ENCODE results near the gene KIAA0040.

KIAA0040 gene

DNA sequence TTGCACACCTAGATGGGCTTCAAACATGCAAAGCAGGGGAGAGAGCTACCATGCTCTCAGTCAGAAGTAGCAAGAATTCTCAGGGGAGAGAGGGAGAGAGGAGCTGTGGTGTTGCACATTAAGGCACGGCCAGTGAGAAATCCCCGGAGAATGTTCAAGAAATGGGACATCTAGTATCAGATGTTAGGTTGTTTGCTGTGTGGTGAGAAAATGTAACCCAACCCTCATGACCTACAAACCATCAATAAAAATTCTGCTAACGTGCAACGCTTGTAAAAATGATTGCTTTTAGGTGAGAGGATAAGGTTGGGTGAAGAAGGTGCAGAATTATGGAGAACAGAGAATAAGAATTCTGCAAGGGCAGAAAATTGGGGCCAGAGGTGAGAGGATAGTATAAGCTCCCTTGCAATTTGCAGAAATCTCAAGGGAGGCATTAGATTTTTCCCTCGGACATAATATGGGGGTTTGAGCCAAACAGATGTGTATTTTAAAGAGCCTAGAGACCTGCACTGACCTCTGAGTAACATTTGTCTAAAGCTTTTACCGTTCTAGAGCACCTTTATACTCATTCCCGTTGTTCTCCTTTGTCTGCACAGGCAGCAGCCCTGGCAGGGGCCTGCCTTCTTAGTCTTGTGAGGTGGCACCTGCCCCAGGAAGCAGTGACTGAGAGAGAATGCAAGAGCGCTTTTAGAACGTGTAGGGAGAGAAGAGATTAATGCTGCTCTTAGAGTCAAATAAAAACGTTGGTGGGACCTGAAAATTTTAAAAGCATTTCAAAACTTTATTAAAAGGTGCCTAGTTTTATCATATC is 25.4 kb upstream of the KIAA0040 start:
- no peak overlapping the region for H3K27ac ChIP-seq (ENCODE audit: low read depth, low read length)
- H3K4me3 ChIP-seq (ENCODE audit: low read depth, low read length), result no peak overlapping the region
- no peaks in the 10 kb centered on the region for H3K36me3 ChIP-seq (ENCODE audit: insufficient read depth, low read length)
- no peaks in the 10 kb centered on the region for H3K27me3 ChIP-seq (ENCODE audit: insufficient read depth, low read length)
- no peaks in the 10 kb centered on the region for H3K4me1 ChIP-seq (ENCODE audit: control insufficient read depth, insufficient read depth, low read length, unreplicated experiment)
- no peak overlapping the region for H2AFZ ChIP-seq (ENCODE audit: low read length, unreplicated experiment)
- H3K79me2 ChIP-seq (ENCODE audit: control insufficient read depth, insufficient read depth, low read length, unreplicated experiment), result no peaks in the 10 kb centered on the region

DNA sequence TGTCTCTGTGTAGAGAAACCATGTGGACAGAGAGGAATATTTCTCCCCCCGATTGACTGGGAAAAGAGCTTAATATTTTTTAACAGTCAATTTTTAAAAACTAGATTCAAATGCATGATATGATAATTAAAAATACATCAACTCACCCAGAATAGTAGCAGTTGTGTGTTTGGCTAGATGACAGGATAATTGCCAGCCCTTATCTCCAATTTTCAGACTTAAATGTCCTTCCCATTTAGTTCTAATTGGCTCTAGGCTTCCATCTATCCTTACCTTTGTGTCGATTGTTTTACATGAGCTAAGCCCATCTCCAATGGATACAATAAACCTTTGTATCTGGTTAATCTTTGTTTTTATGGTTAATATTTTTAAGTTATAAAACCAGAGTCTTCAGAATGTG is 23.9 kb upstream of the KIAA0040 start:
- Histone ChIP-seq H3K36me3 (ENCODE audit: insufficient read depth, low read length) (no peaks in the 10 kb centered on the region), H3K4me1 (ENCODE audit: control insufficient read depth, insufficient read depth, low read length, unreplicated experiment) (no peaks in the 10 kb centered on the region), H3K4me3 (ENCODE audit: low read depth, low read length) (no peak overlapping the region), H3K27ac (ENCODE audit: low read depth, low read length) (no peak overlapping the region), H3K27me3 (ENCODE audit: insufficient read depth, low read length) (no peaks in the 10 kb centered on the region), H2AFZ (ENCODE audit: low read length, unreplicated experiment) (no peak overlapping the region), H3K79me2 (ENCODE audit: control insufficient read depth, insufficient read depth, low read length, unreplicated experiment) (no peaks in the 10 kb centered on the region)

DNA sequence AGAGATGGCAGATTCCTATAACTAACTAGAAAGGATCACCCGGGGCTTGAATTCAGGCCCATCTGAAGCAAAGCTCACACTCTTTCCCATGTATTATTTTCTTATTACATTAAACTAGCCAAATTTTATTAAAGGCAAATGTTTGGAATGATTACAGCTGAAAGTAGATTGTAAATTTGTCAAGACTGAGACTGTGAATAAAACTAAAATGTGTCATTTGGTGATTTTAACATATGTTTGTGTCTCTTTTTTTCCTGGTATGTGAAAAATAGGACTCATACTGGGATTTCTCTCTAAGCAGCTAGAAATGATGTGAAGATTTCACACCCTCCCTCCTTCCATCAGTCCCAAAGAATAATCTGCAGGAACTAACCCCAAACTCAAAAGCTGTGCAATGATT is 19.1 kb upstream of the KIAA0040 start:
- Histone ChIP-seq H2AFZ (ENCODE audit: low read length, unreplicated experiment) (no peak overlapping the region), H3K4me3 (ENCODE audit: low read depth, low read length) (no peak overlapping the region), H3K4me1 (ENCODE audit: control insufficient read depth, insufficient read depth, low read length, unreplicated experiment) (no peaks in the 10 kb centered on the region), H3K27me3 (ENCODE audit: insufficient read depth, low read length) (no peaks in the 10 kb centered on the region), H3K79me2 (ENCODE audit: control insufficient read depth, insufficient read depth, low read length, unreplicated experiment) (no peaks in the 10 kb centered on the region), H3K36me3 (ENCODE audit: insufficient read depth, low read length) (no peaks in the 10 kb centered on the region), H3K27ac (ENCODE audit: low read depth, low read length) (no peak overlapping the region)

DNA sequence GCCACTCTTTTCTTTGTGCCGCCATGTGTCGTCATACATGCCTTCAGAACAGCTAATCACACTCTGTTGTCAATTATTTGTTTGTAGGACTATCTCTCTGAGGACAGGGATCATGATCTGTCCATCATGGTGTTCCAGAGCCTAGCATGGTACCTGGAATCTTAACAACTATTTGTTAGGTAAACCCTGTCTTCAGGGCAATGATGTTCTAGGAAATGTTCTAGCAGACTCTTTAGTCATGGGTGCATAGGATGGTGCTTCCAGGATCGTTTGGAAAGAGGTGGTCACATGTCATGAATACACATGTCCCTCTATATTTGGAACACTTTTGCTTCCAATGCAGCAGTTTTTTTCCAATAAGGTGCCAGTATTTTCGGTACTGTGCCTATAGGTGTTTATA is 18.2 kb upstream of the KIAA0040 start:
- H3K27me3 ChIP-seq (ENCODE audit: insufficient read depth, low read length), result no peaks in the 10 kb centered on the region
- no peaks in the 10 kb centered on the region for H3K79me2 ChIP-seq (ENCODE audit: control insufficient read depth, insufficient read depth, low read length, unreplicated experiment)
- H3K4me1 ChIP-seq (ENCODE audit: control insufficient read depth, insufficient read depth, low read length, unreplicated experiment), result no peaks in the 10 kb centered on the region
- H3K27ac ChIP-seq (ENCODE audit: low read depth, low read length), result no peak overlapping the region
- no peak overlapping the region for H2AFZ ChIP-seq (ENCODE audit: low read length, unreplicated experiment)
- no peaks in the 10 kb centered on the region for H3K36me3 ChIP-seq (ENCODE audit: insufficient read depth, low read length)
- H3K4me3 ChIP-seq (ENCODE audit: low read depth, low read length), result no peak overlapping the region

DNA sequence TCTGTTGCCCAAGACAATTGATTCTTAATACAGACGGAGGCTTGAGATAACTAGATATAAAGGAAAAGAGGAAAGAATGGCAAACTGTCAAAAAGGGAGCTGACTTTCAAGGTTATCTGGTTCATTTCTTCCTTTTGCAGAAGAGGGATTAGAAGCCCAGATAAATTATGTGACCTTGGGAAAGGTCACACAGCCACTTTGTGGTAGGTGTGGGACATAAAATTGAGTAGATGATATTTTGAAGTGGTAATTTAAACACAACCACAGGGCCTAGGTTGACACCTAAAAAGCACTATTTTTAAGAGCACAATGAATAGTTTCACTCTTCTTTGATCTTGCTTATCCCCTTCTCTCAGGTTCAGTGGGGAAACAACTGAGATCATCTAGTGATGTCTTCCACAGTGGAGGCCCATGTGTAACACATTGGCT is 16.9 kb upstream of the KIAA0040 start:
- Histone ChIP-seq H3K4me3 (ENCODE audit: low read depth, low read length) (no peak overlapping the region), H3K27me3 (ENCODE audit: insufficient read depth, low read length) (no peaks in the 10 kb centered on the region), H3K27ac (ENCODE audit: low read depth, low read length) (no peak overlapping the region), H3K36me3 (ENCODE audit: insufficient read depth, low read length) (no peaks in the 10 kb centered on the region), H3K79me2 (ENCODE audit: control insufficient read depth, insufficient read depth, low read length, unreplicated experiment) (no peaks in the 10 kb centered on the region), H2AFZ (ENCODE audit: low read length, unreplicated experiment) (no peak overlapping the region), H3K4me1 (ENCODE audit: control insufficient read depth, insufficient read depth, low read length, unreplicated experiment) (no peaks in the 10 kb centered on the region)

DNA sequence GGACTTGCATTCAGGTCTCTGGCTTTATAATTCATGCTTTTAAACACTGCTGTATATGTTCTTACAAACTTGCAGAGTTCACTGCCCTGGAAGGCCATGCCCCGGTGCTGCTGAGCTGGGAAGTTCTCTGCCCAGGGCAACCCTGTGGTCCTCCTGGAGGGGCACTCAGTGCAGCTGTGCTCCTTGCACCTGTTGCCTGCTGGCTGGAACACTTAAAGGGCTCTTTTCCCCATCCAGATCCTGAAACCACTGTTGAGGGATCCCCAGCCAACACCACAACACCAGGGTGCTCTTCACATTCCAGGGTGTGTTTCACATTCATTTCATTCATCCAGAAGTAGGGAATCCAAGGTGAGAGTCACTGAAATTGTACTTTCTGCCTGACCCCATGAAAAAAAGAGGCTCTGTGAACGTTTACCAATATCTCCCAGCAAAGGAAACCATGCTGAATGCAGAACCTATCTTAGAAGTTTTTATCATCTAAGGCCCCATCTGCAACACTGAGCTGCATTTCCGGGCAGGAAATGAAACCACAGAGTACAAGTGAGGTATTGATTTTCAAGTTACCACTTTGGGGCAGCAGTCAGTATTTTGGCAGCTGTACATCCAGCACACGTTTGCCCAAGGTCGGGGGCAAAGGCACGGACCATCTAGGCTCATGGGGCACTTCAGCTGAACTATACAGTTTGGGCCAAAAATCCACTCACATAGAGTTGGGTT is 16.4 kb upstream of the KIAA0040 start:
- no peaks in the 10 kb centered on the region for H3K79me2 ChIP-seq (ENCODE audit: control insufficient read depth, insufficient read depth, low read length, unreplicated experiment)
- no peaks in the 10 kb centered on the region for H3K27me3 ChIP-seq (ENCODE audit: insufficient read depth, low read length)
- H3K36me3 ChIP-seq (ENCODE audit: insufficient read depth, low read length), result no peaks in the 10 kb centered on the region
- no peak overlapping the region for H2AFZ ChIP-seq (ENCODE audit: low read length, unreplicated experiment)
- H3K27ac ChIP-seq (ENCODE audit: low read depth, low read length), result no peak overlapping the region
- H3K4me3 ChIP-seq (ENCODE audit: low read depth, low read length), result no peak overlapping the region
- H3K4me1 ChIP-seq (ENCODE audit: control insufficient read depth, insufficient read depth, low read length, unreplicated experiment), result no peaks in the 10 kb centered on the region

DNA sequence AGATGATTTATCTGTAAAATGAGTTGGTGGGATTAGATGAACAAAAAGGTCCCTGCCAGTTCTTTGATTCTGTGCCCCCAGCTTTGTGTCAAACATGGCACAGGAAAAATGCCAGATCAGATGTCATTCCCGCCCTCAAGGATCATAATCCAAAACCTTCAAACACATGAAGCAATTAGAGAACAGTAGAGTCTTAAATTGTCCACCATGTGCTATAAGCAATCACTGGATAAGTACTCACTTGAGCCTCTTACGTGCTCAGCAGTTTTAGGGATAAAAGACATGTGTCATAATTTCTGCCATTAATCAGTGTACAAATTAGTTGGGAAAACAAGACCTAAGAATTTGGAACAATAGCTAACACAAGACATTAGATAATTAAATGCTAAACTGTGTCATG is 15.4 kb upstream of the KIAA0040 start:
- H3K27me3 ChIP-seq (ENCODE audit: insufficient read depth, low read length), result no peaks in the 10 kb centered on the region
- no peaks in the 10 kb centered on the region for H3K36me3 ChIP-seq (ENCODE audit: insufficient read depth, low read length)
- H3K4me1 ChIP-seq (ENCODE audit: control insufficient read depth, insufficient read depth, low read length, unreplicated experiment), result no peaks in the 10 kb centered on the region
- no peaks in the 10 kb centered on the region for H3K79me2 ChIP-seq (ENCODE audit: control insufficient read depth, insufficient read depth, low read length, unreplicated experiment)
- no peak overlapping the region for H3K4me3 ChIP-seq (ENCODE audit: low read depth, low read length)
- H3K27ac ChIP-seq (ENCODE audit: low read depth, low read length), result no peak overlapping the region
- H2AFZ ChIP-seq (ENCODE audit: low read length, unreplicated experiment), result no peak overlapping the region

DNA sequence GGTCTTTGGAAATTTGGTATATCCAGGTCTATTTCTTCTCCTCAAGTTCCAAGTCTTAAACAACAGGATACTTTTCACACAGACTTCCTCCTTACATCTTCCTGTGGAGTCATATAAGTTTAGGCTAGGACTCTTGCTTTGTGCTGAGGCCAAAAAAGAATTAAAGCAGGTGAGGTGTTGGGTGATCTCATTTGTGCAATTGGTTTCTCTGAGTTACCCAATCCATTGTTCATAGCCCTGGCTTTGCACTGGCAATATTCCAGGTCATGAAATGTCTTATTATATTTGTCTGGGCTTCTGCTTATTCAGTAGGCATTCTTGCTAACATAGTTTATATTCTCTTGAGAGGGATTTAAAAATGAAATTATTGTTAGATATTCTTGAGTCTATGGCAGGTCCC is 14.1 kb upstream of the KIAA0040 start:
- Histone ChIP-seq H3K36me3 (ENCODE audit: insufficient read depth, low read length) (no peaks in the 10 kb centered on the region), H3K79me2 (ENCODE audit: control insufficient read depth, insufficient read depth, low read length, unreplicated experiment) (no peaks in the 10 kb centered on the region), H3K27ac (ENCODE audit: low read depth, low read length) (no peak overlapping the region), H3K27me3 (ENCODE audit: insufficient read depth, low read length) (no peaks in the 10 kb centered on the region), H3K4me1 (ENCODE audit: control insufficient read depth, insufficient read depth, low read length, unreplicated experiment) (no peaks in the 10 kb centered on the region), H3K4me3 (ENCODE audit: low read depth, low read length) (no peak overlapping the region), H2AFZ (ENCODE audit: low read length, unreplicated experiment) (no peak overlapping the region)

DNA sequence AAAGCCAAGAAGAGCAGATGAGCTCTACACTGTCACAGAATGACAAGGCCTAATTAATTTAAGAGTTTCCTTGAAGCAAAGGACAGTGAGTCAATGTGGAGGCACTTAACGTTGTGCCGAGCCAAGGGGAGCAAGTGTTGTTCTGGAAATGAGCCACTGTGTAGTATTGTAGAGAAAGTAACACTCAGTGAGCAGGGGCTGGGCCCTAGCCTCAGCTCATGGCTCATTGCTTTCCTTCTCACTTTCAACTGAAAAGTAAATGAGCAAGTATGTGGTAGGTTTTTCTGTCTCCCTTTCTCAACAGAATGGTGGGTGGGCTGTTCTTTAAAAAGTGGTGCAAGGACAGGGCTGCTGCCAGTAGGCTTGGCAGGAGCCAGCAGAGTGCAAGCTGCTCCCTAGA is 11.8 kb upstream of the KIAA0040 start:
- no peaks in the 10 kb centered on the region for H3K36me3 ChIP-seq (ENCODE audit: insufficient read depth, low read length)
- H3K27me3 ChIP-seq (ENCODE audit: insufficient read depth, low read length), result no peaks in the 10 kb centered on the region
- H3K4me1 ChIP-seq (ENCODE audit: control insufficient read depth, insufficient read depth, low read length, unreplicated experiment), result no peaks in the 10 kb centered on the region
- no peaks in the 10 kb centered on the region for H3K79me2 ChIP-seq (ENCODE audit: control insufficient read depth, insufficient read depth, low read length, unreplicated experiment)
- no peak overlapping the region for H3K27ac ChIP-seq (ENCODE audit: low read depth, low read length)
- no peak overlapping the region for H3K4me3 ChIP-seq (ENCODE audit: low read depth, low read length)
- H2AFZ ChIP-seq (ENCODE audit: low read length, unreplicated experiment), result no peak overlapping the region

DNA sequence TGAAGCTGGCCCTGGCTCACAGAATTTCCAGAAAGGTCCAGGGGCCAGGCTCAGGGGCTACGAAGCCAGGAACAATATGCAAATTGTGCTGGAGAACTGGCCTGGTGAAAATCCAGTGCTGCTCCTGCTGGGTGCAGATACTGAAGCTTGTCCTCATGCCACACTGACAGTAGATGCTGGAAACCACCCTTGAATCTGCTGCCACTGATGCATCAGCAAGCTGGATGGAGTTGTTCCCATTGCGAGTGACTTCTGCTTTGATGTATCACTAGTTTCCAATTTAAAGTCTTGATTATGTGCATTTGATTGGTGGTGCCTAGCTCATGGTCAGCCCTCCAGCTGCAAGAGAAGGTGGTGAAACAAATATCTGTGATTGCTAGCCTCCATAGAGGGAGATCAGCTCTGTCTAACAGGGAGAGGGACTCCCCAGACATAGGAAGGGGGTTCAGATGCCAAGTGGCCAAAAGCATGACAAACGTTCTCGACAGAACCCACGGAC is 11.0 kb upstream of the KIAA0040 start:
- H3K27ac ChIP-seq (ENCODE audit: low read depth, low read length), result no peak overlapping the region
- no peaks in the 10 kb centered on the region for H3K27me3 ChIP-seq (ENCODE audit: insufficient read depth, low read length)
- H3K4me3 ChIP-seq (ENCODE audit: low read depth, low read length), result no peak overlapping the region
- H2AFZ ChIP-seq (ENCODE audit: low read length, unreplicated experiment), result no peak overlapping the region
- H3K4me1 ChIP-seq (ENCODE audit: control insufficient read depth, insufficient read depth, low read length, unreplicated experiment), result no peaks in the 10 kb centered on the region
- H3K36me3 ChIP-seq (ENCODE audit: insufficient read depth, low read length), result no peaks in the 10 kb centered on the region
- no peaks in the 10 kb centered on the region for H3K79me2 ChIP-seq (ENCODE audit: control insufficient read depth, insufficient read depth, low read length, unreplicated experiment)
